ENCODE measurements around the gene PPP1R12A. TPM values are rescaled to one million over a fixed set of nuclear protein-coding genes. Genes with fewer than 3 reads are reported as not detected.

Gene PPP1R12A
- total RNA-seq, 2 experiments from 2014 or later, result 44.5 to 65.1 TPM

- TSS peak; percentile 53 for BruUV-seq (replicated peaks)
- peak overlapping the region; percentile 87 for H3K27ac ChIP-seq (ENCODE audit: low read depth, low read length, poor library complexity, severe bottlenecking)
- peak; percentile 55 for DNase-seq (ENCODE audit: low spot score)
- CTCF ChIA-PET (ENCODE audit: unreplicated experiment), result no interaction called here
- H3K9me3 ChIP-seq (ENCODE audit: low read length), result no peaks in the 10 kb centered on the region
- H3K4me1 ChIP-seq (ENCODE audit: insufficient read depth, low read length, poor library complexity, severe bottlenecking), result peaks cover 30% of the 10 kb centered on the region
- peaks cover 35% of the 10 kb centered on the region for H4K20me1 ChIP-seq (ENCODE audit: insufficient read depth, low read length)
- intact Hi-C loops (cut with micrococcal nuclease; ENCODE audit: unreplicated experiment), result loop anchor here (2.0 to 5.0 kb wide), 2 partner anchors 46 to 243 kb away; partner anchors contain the start of gene PAWR
- no peaks in the 10 kb centered on the region for H3K9me2 ChIP-seq (ENCODE audit: insufficient read depth, low read length)
- peak overlapping the region; percentile 84 for H3K4me2 ChIP-seq (ENCODE audit: low read length)
- peak overlapping the region; percentile 50; the same call in 1 of the 2 replicates for H2AFZ ChIP-seq (ENCODE audit: low read length)
- H3K4me3 ChIP-seq (ENCODE audit: low read depth, low read length, poor library complexity, severe bottlenecking), result peak overlapping the region; percentile 100
- peaks cover 65% of the 10 kb centered on the region for H3K79me2 ChIP-seq (ENCODE audit: insufficient read depth, low read depth, low read length)
- TF ChIP-seq EZH2phosphoT487 (IDR thresholded peaks at IDR 0.05; ENCODE audit: borderline replicate concordance, low read depth, low read length) (no peak), CTCF (conservative IDR thresholded peaks at IDR 0.05; ENCODE audit: low read length) (no peak)
- peaks cover 9% of the 10 kb centered on the region; the same call in 1 of the 2 replicates for H3K36me3 ChIP-seq (ENCODE audit: insufficient read depth, low read length)
- POLR2A ChIA-PET, result interaction anchor here (0.6 to 2.1 kb wide), 6 partner anchors 9 to 1517 kb away, joined by 3 to 6 read pairs (median 4); no protein-coding TSS in a partner anchor
Measured at GRCh38 chr12:79933532-79934264, 1.2 kb downstream of the PPP1R12A start.

GRCh38 chr12:79933043-79933442, 1.9 kb downstream of the PPP1R12A start:
- no peak for DNase-seq (ENCODE audit: low spot score)
- POLR2A ChIA-PET, result interaction anchor here (0.6 to 2.1 kb wide), 5 partner anchors 9 to 1516 kb away, joined by 3 to 6 read pairs (median 3); no protein-coding TSS in a partner anchor
- no peaks in the 10 kb centered on the region for H3K9me2 ChIP-seq (ENCODE audit: insufficient read depth, low read length)
- no peak overlapping the region for H3K27ac ChIP-seq (ENCODE audit: low read depth, low read length, poor library complexity, severe bottlenecking)
- intact Hi-C loops (cut with micrococcal nuclease; ENCODE audit: unreplicated experiment), result loop anchor here (5.0 kb wide), 1 partner anchor 46 kb away; no protein-coding TSS in a partner anchor
- H3K79me2 ChIP-seq (ENCODE audit: insufficient read depth, low read depth, low read length), result peaks cover 72% of the 10 kb centered on the region
- H4K20me1 ChIP-seq (ENCODE audit: insufficient read depth, low read length), result peaks cover 42% of the 10 kb centered on the region
- H3K4me1 ChIP-seq (ENCODE audit: insufficient read depth, low read length, poor library complexity, severe bottlenecking), result peaks cover 36% of the 10 kb centered on the region
- no peak overlapping the region for H2AFZ ChIP-seq (ENCODE audit: low read length)
- peak overlapping the region; percentile 84 for H3K4me2 ChIP-seq (ENCODE audit: low read length)
- BruUV-seq (replicated peaks), result no TSS peak
- H3K36me3 ChIP-seq (ENCODE audit: insufficient read depth, low read length), result peaks cover 9% of the 10 kb centered on the region; the same call in 1 of the 2 replicates
- CTCF ChIA-PET (ENCODE audit: unreplicated experiment), result no interaction called here
- H3K4me3 ChIP-seq (ENCODE audit: low read depth, low read length, poor library complexity, severe bottlenecking), result peak overlapping the region; percentile 100
- TF ChIP-seq EZH2phosphoT487 (IDR thresholded peaks at IDR 0.05; ENCODE audit: borderline replicate concordance, low read depth, low read length) (no peak), CTCF (conservative IDR thresholded peaks at IDR 0.05; ENCODE audit: low read length) (no peak)
- H3K9me3 ChIP-seq (ENCODE audit: low read length), result no peaks in the 10 kb centered on the region
